HG03565 (cell line): ENCODE measurements around the gene RNGTT.
"Not testable (repeated sequence)": the region's sequence is repeated elsewhere in the genome, so short reads cannot be mapped to it uniquely, and the experiment has no call there.

Source experiments
- ATAC-seq: cut with Tn5 transposase; IDR thresholded peaks from one replicate; pipeline ENCODE4 v1.9.1; 2021; ENCODE audit warnings: mild to moderate bottlenecking, moderate library complexity; ENCODE audit not compliant: unreplicated experiment

RNGTT gene

GRCh38 chr6:88914895-88915598, 48.4 kb downstream of the RNGTT start:
- no peak for ATAC-seq

- ATAC-seq: no peak
Measured at GRCh38 chr6:88914180-88914579, 49.2 kb downstream of the RNGTT start.

- ATAC-seq: no peak
Measured at GRCh38 chr6:88913471-88913870, 49.9 kb downstream of the RNGTT start.

GRCh38 chr6:88910922-88911778, 52.3 kb downstream of the RNGTT start:
- no peak for ATAC-seq

GRCh38 chr6:88908598-88909548, 54.5 kb downstream of the RNGTT start:
- ATAC-seq: no peak

GRCh38 chr6:88907148-88907547, 56.3 kb downstream of the RNGTT start:
- not testable (repeated sequence) for ATAC-seq

GRCh38 chr6:88899569-88900316, 63.7 kb downstream of the RNGTT start:
- no peak for ATAC-seq

- ATAC-seq: no peak
Measured at GRCh38 chr6:88895911-88896310, 67.5 kb downstream of the RNGTT start.

GRCh38 chr6:88890860-88891845, 72.3 kb downstream of the RNGTT start:
- no peak for ATAC-seq

- no peak for ATAC-seq
Measured at GRCh38 chr6:88890394-88890793, 73.0 kb downstream of the RNGTT start.

GRCh38 chr6:88884361-88884760, 79.1 kb downstream of the RNGTT start:
- no peak for ATAC-seq

- ATAC-seq: no peak
Measured at GRCh38 chr6:88882536-88882935, 80.9 kb downstream of the RNGTT start.

GRCh38 chr6:88881451-88881850, 82.0 kb downstream of the RNGTT start:
- no peak for ATAC-seq

GRCh38 chr6:88880021-88880420, 83.4 kb downstream of the RNGTT start:
- ATAC-seq: no peak

- ATAC-seq: no peak
Measured at GRCh38 chr6:88877893-88878292, 85.5 kb downstream of the RNGTT start.

- ATAC-seq: no peak
Measured at GRCh38 chr6:88872962-88873361, 90.5 kb downstream of the RNGTT start.

GRCh38 chr6:88871498-88871897, 91.9 kb downstream of the RNGTT start:
- no peak for ATAC-seq

- no peak for ATAC-seq
Measured at GRCh38 chr6:88870717-88871330, 92.6 kb downstream of the RNGTT start.
